ENCODE measurements around the gene PEF1.

PEF1 gene

GRCh38 chr1:31618916-31619846 is 25.5 kb downstream of the PEF1 start:
- in situ Hi-C loops (cut with HindIII; ENCODE audit: low pct_unique_long_range_greater_than_20kb, low sequenced_read_pairs): no loop called here
- TF ChIP-seq JUND (IDR thresholded peaks at IDR 0.05; ENCODE audit: low read depth): no peak
- no peak for DNase-seq (ENCODE audit: low read depth in 1 of 2, low spot score in 1 of 2)

- in situ Hi-C loops (cut with HindIII; ENCODE audit: low pct_unique_long_range_greater_than_20kb, low sequenced_read_pairs): no loop called here
- DNase-seq (ENCODE audit: low read depth in 1 of 2, low spot score in 1 of 2): no peak
- no peak for TF ChIP-seq JUND (IDR thresholded peaks at IDR 0.05; ENCODE audit: low read depth)
These were observed 26.5 kb downstream of the PEF1 start for GRCh38 chr1:31617916-31618746.

GRCh38 chr1:31617218-31617915 is 27.3 kb downstream of the PEF1 start, which contains the start of gene HCRTR1:
HCRTR1 (plus strand) TSS chr1:31617689; CDS start chr1:31619193, 1,504 bp downstream.
- in situ Hi-C loops (cut with HindIII; ENCODE audit: low pct_unique_long_range_greater_than_20kb, low sequenced_read_pairs): no loop called here
- no peak for TF ChIP-seq JUND (IDR thresholded peaks at IDR 0.05; ENCODE audit: low read depth)
- DNase-seq (ENCODE audit: low read depth in 1 of 2, low spot score in 1 of 2): no peak

DNA sequence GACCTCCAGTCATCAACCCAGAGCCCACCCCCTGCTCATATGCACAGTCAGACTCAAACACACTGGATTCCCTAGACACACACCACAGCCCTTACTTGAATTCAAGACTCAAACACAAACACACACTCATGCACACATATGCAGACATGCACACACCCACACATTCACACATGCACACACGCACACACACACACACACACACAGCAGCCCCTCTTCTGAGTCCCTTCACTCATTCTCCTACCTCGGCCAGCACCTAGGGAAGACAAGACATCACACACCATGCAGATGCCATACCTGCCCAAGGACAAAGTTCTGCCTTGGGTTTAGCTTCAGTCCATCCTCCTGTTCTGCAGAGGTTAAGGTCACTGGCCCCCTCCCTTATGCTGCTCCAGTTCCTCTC is 28.7 kb downstream of the PEF1 start:
- no peak for DNase-seq (ENCODE audit: low read depth in 1 of 2, low spot score in 1 of 2)
- in situ Hi-C loops (cut with HindIII; ENCODE audit: low pct_unique_long_range_greater_than_20kb, low sequenced_read_pairs): no loop called here
- TF ChIP-seq JUND (IDR thresholded peaks at IDR 0.05; ENCODE audit: low read depth): no peak

DNA sequence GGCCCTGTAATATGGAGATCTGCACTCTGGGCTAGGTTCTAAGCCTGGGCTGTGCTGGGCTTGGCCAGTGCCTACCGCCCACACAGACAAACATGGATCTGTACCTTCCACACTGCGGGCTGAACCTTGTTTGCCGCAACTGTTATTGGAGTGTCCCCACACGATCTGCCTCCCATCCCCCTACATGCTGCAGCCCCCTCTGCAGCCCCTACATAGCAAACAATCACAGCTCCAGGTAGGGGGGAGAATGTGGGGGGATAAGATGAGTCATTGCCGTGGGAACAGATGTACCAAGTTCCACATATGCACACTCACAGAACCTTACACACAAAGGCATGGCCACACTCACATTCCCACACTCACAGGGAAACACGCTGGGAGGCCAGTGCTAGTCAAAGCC is 29.3 kb downstream of the PEF1 start:
- no peak for TF ChIP-seq JUND (IDR thresholded peaks at IDR 0.05; ENCODE audit: low read depth)
- in situ Hi-C loops (cut with HindIII; ENCODE audit: low pct_unique_long_range_greater_than_20kb, low sequenced_read_pairs): no loop called here
- DNase-seq (ENCODE audit: low read depth in 1 of 2, low spot score in 1 of 2): no peak

- no peak for TF ChIP-seq JUND (IDR thresholded peaks at IDR 0.05; ENCODE audit: low read depth)
- DNase-seq (ENCODE audit: low read depth in 1 of 2, low spot score in 1 of 2): no peak
- in situ Hi-C loops (cut with HindIII; ENCODE audit: low pct_unique_long_range_greater_than_20kb, low sequenced_read_pairs): no loop called here
These were observed 30.2 kb downstream of the PEF1 start for GRCh38 chr1:31614414-31615005.

DNA sequence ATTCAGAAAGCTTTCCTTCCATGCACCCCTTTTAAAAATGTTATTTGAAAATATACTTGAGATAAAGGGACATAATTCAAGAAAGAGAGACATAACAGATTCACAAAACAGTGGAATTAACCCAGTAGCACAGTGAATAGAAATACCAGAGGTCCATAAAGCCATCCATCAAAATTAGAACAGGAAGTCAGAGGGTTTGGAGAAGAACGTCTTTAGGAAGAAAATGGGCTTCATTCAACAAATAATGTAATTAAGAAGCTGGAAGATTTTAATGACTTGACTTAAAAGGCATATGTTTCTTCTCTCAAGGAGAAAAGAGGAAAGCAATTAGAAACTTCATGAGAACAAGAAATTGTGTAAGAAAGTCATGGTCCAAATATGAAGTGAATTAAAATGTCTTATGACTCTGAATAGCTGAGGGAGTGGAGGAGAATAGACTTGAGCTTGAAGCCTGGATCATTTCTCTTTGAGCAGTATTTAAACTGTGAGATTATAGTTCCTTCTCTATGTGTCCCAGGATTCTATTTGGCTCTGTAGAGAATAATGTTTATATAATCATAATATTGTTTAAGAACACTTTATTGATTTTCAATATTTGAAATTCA is 35.1 kb downstream of the PEF1 start:
- DNase-seq (ENCODE audit: low read depth in 1 of 2, low spot score in 1 of 2): no peak
- in situ Hi-C loops (cut with HindIII; ENCODE audit: low pct_unique_long_range_greater_than_20kb, low sequenced_read_pairs): no loop called here
- no peak for TF ChIP-seq JUND (IDR thresholded peaks at IDR 0.05; ENCODE audit: low read depth)

- TF ChIP-seq JUND (IDR thresholded peaks at IDR 0.05; ENCODE audit: low read depth): no peak
- in situ Hi-C loops (cut with HindIII; ENCODE audit: low pct_unique_long_range_greater_than_20kb, low sequenced_read_pairs): no loop called here
- no peak for DNase-seq (ENCODE audit: low read depth in 1 of 2, low spot score in 1 of 2)
These were observed 37.3 kb downstream of the PEF1 start for GRCh38 chr1:31607360-31607759.

DNA sequence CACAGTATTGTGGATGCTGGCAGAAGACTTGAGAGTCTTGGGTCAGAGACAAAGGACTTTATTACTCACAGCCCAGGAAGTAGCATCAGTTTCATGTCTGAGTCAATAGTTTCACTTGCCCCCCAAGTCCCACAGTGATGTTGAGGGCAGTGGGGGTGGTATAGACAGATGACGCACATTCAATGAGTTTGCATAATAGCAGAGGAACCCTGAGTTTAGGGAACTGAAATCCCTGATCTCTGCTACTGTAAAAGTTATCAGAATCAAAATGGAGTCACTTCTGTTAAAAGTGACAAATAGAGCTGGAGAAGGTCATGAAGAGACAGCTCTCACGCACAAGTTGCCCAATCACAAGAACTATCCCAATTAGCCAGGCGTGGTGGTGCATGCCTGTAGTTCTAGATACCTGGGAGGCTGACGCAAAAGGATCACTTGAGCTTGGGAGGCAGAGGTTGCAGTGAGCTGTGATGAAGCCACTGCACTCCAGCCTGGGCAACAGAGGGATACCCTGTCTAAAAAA is 38.7 kb downstream of the PEF1 start:
- in situ Hi-C loops (cut with HindIII; ENCODE audit: low pct_unique_long_range_greater_than_20kb, low sequenced_read_pairs): no loop called here
- DNase-seq (ENCODE audit: low read depth in 1 of 2, low spot score in 1 of 2): no peak
- TF ChIP-seq JUND (IDR thresholded peaks at IDR 0.05; ENCODE audit: low read depth): no peak

GRCh38 chr1:31602081-31602480 is 42.6 kb downstream of the PEF1 start:
- no peak for TF ChIP-seq JUND (IDR thresholded peaks at IDR 0.05; ENCODE audit: low read depth)
- in situ Hi-C loops (cut with HindIII; ENCODE audit: low pct_unique_long_range_greater_than_20kb, low sequenced_read_pairs): no loop called here
- DNase-seq (ENCODE audit: low read depth in 1 of 2, low spot score in 1 of 2): no peak

DNA sequence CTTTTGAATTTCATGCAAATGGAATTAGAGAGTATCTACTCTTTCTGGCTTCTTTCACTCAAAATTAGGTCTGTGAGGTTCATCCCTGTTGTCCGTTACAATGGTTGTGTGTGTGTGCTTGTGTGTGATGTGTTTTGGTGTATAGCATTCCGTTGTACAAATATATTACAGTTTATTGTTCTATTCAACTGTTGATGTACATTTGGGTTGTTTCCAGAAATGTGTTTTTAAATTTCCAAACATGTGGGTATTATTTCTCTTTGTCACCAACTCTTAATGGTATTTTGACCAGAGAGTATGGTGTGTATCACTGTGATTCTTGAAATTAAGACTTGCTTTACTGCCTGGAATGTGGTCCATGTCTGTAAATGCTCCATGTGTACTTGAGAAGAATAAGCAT is 44.0 kb downstream of the PEF1 start:
- no peak for TF ChIP-seq JUND (IDR thresholded peaks at IDR 0.05; ENCODE audit: low read depth)
- in situ Hi-C loops (cut with HindIII; ENCODE audit: low pct_unique_long_range_greater_than_20kb, low sequenced_read_pairs): no loop called here
- no peak for DNase-seq (ENCODE audit: low read depth in 1 of 2, low spot score in 1 of 2)
